Activated CD4-positive, alpha-beta T cell treated with anti-CD3 and anti-CD28 coated beads, Interleukin-2, amount 50 U/mL, for 1 hour (primary cell): ENCODE results near the gene KCNJ15.

ENCODE experiments used
- DNase-seq: peaks from one replicate; pipeline ENCODE4 v3.0.0-alpha.2; 2020

Gene KCNJ15

DNA sequence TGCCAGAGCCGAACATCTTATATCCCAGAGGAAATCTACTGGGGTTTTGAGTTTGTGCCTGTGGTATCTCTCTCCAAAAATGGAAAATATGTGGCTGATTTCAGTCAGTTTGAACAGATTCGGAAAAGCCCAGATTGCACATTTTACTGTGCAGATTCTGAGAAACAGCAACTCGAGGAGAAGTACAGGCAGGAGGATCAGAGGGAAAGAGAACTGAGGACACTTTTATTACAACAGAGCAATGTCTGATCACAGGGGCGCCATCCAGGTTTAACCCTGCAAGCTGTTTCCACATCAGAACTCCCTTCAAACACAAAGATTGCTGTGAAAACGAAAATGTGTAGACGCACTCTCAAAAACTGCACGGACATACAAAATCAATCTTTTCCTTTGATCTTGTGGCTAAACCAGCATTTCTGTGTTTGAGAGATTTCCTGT, 43.4 kb downstream of the KCNJ15 start:
- no peak for DNase-seq

- DNase-seq = no peak
These were observed 44.8 kb downstream of the KCNJ15 start for GRCh38 chr21:38301321-38302214.

DNA sequence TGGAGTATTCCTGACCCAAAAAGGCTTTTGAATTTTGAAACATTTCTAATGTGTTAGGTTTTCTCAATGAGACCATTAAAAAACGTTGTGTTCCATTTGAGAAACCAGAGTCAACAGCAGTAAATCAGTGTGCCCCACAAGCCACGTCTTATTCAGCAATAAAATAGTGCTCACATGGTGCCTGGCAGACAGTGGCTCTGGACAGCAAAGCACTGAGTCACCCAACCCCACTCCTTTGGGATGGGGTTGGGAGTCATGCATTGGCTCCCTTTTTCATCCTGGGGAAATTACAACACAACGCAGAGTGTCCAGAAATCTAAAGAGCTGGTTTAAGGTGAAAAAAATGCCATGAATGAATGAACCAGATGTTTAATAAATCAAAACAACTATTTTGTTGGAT, 46.5 kb downstream of the KCNJ15 start:
- no peak for DNase-seq

- DNase-seq = no peak
These were observed 49.8 kb downstream of the KCNJ15 start for GRCh38 chr21:38306433-38307141.

DNA sequence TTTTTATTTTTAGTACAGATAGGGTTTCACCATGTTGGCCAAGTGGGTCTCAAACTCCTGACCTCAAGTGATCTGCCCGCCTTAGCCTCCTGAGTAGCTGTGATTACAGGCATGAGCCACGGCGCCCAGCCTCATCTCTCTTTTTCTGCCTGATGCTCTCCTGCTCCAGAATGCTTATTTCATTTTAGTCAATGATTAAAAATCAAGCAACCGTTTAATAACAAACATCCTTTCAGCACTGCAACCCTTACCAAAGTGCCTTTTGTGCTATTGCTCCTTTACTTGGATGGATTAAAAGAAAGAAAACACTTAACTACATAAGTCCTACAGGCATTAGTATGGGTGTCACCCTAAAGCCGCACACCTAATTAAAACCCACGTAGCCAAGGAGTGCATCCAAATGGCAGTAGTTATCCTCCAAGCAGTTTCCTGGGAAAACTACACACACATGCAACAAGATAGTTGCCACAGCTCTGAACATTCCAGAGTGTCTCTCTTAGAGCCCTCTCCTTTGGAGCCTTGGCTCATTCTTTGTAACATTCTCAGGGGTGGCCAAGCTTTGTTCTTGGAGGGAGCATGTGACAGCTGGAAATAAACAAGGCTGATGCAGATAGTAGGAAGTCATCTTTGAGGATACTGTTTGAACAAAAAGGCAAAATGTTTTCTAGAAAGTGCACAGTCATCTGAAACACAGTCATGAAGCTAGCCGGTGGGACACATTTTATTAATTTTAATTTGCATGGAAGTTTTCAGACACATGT, 51.2 kb downstream of the KCNJ15 start:
- DNase-seq = no peak

DNA sequence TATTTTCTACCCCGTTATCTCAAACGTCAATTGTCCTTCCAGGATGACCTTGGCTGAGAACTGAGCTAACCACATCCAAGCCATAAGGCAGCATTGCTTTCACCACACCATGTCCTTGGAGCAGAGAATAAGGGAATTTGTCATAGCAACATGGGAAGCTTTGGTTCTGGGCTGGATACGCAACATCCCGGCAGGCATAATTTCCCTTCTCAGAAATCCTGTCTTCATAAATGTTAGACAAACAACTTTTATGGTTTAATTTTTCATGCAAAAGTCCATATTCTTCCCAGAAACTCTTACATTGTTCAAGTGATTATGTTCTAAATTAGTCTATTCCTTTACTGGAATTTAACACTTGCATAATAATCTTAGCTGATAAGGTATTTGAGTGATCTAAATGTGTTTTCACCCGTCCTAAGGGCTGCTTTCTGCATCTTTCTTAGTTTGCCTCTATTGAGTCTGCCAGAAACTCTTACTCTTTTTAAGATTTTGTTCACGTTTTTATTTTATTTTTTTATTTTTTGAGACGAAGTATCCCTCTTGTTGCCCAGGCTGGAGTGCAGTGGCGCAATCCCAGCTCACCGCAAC, 51.8 kb downstream of the KCNJ15 start:
- no peak for DNase-seq

DNA sequence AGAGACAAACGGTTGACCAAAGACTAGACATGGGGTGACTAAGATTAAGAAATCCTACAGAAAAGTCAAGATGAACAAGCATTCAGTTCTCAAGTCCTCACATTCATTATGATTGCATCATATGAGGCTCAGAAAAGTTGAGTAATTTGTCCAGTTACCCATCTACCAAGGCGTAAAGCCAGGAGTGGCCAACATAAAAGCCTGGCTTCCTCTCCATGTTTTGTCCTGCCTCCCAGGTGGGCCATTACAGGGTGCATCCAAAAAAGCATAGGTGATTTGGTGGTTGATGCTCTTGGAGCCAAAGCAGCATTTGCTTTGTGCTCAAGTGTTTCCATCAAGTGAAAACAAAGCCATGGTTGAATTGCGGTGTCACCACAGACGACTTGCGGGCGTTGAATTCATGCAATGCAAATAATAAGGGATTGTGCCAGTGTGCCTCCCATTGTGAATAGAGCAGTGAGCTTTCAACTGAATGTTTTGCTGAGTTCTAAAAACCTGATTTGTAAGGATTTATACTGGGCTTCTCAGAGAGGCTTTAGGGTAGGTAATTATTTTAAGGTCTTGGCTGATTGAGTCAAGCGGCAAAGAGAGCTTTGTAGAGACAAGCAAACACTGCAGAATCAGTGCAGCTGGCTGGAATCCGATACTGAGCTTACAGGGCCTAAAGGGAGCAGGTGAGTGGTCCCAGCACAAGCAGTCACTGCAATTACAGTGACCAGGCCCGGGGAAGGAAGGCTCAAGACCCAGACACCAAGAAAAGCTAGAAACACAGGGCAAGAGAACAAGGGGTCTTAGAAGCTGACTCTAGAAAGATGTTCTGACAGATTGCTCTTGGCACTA, 54.1 kb downstream of the KCNJ15 start:
- no peak for DNase-seq

- DNase-seq = no peak
These were observed 55.0 kb downstream of the KCNJ15 start for GRCh38 chr21:38311765-38312164.

GRCh38 chr21:38312822-38313221, 56.0 kb downstream of the KCNJ15 start:
- no peak for DNase-seq

DNA sequence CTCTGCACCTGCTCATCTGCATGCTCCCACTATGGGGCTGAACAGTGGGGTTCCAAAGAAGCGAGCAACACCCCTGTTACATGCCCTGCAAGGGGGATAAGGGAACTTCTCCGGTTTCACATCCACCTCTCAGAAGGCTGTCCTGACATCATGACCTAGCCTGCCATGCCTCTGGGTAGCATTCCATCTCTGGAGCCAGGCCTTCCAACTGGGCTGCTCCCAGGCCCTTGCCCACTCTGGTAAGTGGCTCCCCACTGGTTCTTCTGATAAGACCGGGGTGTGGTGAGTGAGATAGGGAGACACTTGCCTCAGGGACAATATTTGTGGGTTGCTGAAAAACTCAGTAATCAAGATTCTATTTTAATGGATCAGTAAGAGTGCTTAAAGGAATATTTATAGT, 57.8 kb downstream of the KCNJ15 start:
- no peak for DNase-seq

GRCh38 chr21:38315122-38315521, 58.3 kb downstream of the KCNJ15 start:
- DNase-seq = no peak

- DNase-seq = no peak
These were observed 63.0 kb downstream of the KCNJ15 start for GRCh38 chr21:38319781-38320180.

DNA sequence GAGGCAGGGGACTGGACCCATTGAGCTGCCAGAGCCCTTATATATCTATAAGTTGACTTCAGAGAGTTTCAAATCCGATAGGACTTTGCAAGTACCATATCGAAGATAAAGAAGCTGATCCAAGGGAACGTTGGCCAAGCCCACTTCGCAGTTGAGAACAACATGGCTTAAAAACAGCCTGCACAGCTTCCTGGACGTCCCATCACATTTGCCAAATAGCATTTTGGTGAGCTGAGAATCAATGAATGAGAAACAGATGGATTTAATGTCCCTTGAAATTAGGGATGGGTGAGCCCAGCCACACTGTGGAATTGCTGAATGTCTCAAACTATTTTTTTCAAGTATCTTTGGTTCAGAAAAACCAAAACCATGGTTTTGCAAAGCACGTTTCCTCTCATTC, 64.8 kb downstream of the KCNJ15 start:
- no peak for DNase-seq

GRCh38 chr21:38322311-38322950, 65.6 kb downstream of the KCNJ15 start:
- no peak for DNase-seq

GRCh38 chr21:38323721-38324531, 67.1 kb downstream of the KCNJ15 start:
- DNase-seq = no peak

DNA sequence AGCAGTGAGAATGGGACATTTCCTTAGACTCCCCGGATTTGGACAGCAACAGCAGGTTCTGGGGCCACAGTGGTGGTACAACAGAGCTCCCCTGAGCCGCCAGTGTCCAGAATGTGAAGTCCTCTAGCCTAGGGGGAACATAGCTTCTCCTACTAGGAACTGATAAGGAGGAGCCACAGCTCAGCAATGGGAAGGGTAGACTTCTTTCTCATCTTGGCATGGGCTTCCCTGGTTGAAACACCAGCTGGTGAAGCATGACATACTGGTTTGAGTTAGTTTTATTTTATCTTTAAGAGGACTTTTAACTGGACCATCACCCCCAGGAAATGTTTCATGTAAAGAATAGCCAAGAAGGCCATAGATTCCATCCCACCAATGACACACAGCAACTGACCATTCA, 68.4 kb downstream of the KCNJ15 start:
- DNase-seq = no peak

DNA sequence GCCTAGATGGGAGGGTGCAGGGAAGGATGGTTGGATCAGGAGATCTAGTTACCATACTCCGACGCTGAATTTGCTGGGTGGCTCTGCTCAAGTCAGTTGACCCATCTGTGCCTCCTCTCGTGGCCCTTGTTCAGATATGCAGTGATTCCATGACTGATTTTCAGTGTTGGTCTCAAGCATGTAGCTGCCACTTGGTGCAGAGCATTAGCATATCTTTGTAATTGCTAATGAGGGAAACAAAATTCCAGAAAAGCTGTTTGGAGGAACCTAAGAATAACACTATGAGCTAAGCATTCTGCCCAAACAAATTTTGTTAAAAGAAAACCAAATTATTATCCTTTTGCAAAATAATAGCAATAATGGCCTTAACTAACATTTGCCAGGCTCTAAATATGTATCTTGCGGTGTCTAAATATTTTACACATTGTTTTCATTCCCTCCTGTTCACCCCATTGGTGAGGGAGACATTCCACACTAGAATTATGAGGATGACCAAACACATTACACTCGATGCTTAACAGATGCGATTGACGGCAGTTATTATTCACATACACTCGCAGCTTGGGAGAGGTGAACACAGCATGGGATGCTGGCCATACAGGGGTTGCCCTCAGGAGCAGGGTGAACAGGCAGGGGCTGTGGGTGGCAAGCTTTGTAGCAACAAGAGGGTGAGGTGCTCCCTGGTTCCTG, 69.1 kb downstream of the KCNJ15 start:
- DNase-seq = no peak

GRCh38 chr21:38326429-38326828, 69.6 kb downstream of the KCNJ15 start:
- DNase-seq = no peak

- DNase-seq = no peak
These were observed 70.1 kb downstream of the KCNJ15 start for GRCh38 chr21:38326899-38327298.

DNA sequence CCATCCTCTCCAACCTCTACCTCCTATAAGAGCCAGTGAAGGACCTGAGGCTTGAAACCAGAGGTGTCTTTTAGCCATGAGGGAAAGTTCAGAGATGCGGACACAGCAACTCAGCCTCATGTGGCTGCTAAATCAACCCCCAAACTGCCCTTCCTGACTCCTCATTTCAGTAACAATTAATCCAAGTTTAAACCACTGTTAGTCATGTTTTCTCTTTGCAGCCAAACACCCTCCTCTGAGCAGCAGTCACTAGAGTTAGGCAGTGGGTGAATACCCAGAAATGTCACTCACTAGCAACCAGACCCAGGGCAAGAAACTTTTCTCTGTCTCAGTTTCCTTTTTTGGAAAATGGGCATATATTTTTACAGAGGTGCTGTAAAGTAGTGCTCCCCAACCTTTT, 71.2 kb downstream of the KCNJ15 start:
- DNase-seq = no peak
